ENCODE measurements around the gene DNAAF3. TPM values are rescaled to one million over a fixed set of nuclear protein-coding genes. Genes with fewer than 3 reads are reported as not detected.

DNAAF3 gene
- polyA plus RNA-seq, 1 donor (not counting 4 experiments of a cell fraction or from before 2014, with no cell fraction given), result 14.3 TPM

- H3K79me2 ChIP-seq (ENCODE audit: control insufficient read depth, insufficient read depth, low read length), result no peaks in the 10 kb centered on the region
- H3K9me3 ChIP-seq (ENCODE audit: control insufficient read depth, low read depth, low read length), result no peaks in the 10 kb centered on the region
- peaks cover 8% of the 10 kb centered on the region for H3K4me1 ChIP-seq (ENCODE audit: control insufficient read depth, extremely low read depth, insufficient read depth, low read length)
- no peaks in the 10 kb centered on the region for H3K27me3 ChIP-seq (ENCODE audit: control insufficient read depth, extremely low read depth, insufficient read depth, low read length)
- no peaks in the 10 kb centered on the region for H3K36me3 ChIP-seq (ENCODE audit: control insufficient read depth in 2 of 2, extremely low read depth in 1 of 2, insufficient read depth in 2 of 2, low read length in 2 of 2)
- no peak overlapping the region for H3K4me3 ChIP-seq (ENCODE audit: control insufficient read depth in 2 of 3, extremely low read depth in 1 of 3, insufficient read depth in 2 of 3, low read depth in 1 of 3, low read length in 3 of 3)
- DNase-seq (ENCODE audit: low read depth, low spot score), result peak; percentile 98
- H2AFZ ChIP-seq (ENCODE audit: control insufficient read depth, low read length), result no peak overlapping the region
- no peak overlapping the region for H3K9ac ChIP-seq (ENCODE audit: control insufficient read depth, extremely low read depth, insufficient read depth, low read length)
- dilution Hi-C loops (cut with MboI; ENCODE audit: extremely low pct_ligation_motif_present, low sequenced_read_pairs), result no loop called here
- H4K20me1 ChIP-seq (ENCODE audit: control insufficient read depth, extremely low read depth, insufficient read depth, low read length), result no peaks in the 10 kb centered on the region
- no peaks in the 10 kb centered on the region for H3K9me1 ChIP-seq (ENCODE audit: control insufficient read depth, extremely low read depth, insufficient read depth, low read length)
- peak overlapping the region; percentile 33 for H3K4me2 ChIP-seq (ENCODE audit: control insufficient read depth, extremely low read depth, insufficient read depth, low read depth, low read length)
- FAIRE-seq, result peak; percentile 100
- TF ChIP-seq CTCF (optimal IDR thresholded peaks at IDR 0.05 in 1 of 3, IDR thresholded peaks at IDR 0.05 in 1 of 3, conservative IDR thresholded peaks at IDR 0.05 in 1 of 3; ENCODE audit: extremely low read depth in 1 of 3, insufficient read depth in 2 of 3, low read length in 3 of 3), result no peak
- no peak for TF ChIP-seq EZH2 (IDR thresholded peaks at IDR 0.05; ENCODE audit: low read length)
- H3K27ac ChIP-seq (ENCODE audit: control insufficient read depth, insufficient read depth, low read length), result peak overlapping the region; percentile 89
These were observed 23.0 kb upstream of the DNAAF3 start for GRCh38 chr19:55189403-55189835.

GRCh38 chr19:55188625-55189024 lies 22.2 kb upstream of the DNAAF3 start:
- H3K9ac ChIP-seq (ENCODE audit: control insufficient read depth, extremely low read depth, insufficient read depth, low read length), result peak overlapping the region; percentile 54
- no peaks in the 10 kb centered on the region for H3K9me1 ChIP-seq (ENCODE audit: control insufficient read depth, extremely low read depth, insufficient read depth, low read length)
- no peaks in the 10 kb centered on the region for H3K9me3 ChIP-seq (ENCODE audit: control insufficient read depth, low read depth, low read length)
- FAIRE-seq, result no peak
- peak overlapping the region in 1 of 3 experiments; percentile 16 for H3K4me3 ChIP-seq (ENCODE audit: control insufficient read depth in 2 of 3, extremely low read depth in 1 of 3, insufficient read depth in 2 of 3, low read depth in 1 of 3, low read length in 3 of 3)
- TF ChIP-seq EZH2 (IDR thresholded peaks at IDR 0.05; ENCODE audit: low read length) (no peak), CTCF (optimal IDR thresholded peaks at IDR 0.05 in 1 of 3, IDR thresholded peaks at IDR 0.05 in 1 of 3, conservative IDR thresholded peaks at IDR 0.05 in 1 of 3; ENCODE audit: extremely low read depth in 1 of 3, insufficient read depth in 2 of 3, low read length in 3 of 3) (no peak)
- H3K27me3 ChIP-seq (ENCODE audit: control insufficient read depth, extremely low read depth, insufficient read depth, low read length), result no peaks in the 10 kb centered on the region
- no peaks in the 10 kb centered on the region for H3K79me2 ChIP-seq (ENCODE audit: control insufficient read depth, insufficient read depth, low read length)
- H3K4me1 ChIP-seq (ENCODE audit: control insufficient read depth, extremely low read depth, insufficient read depth, low read length), result peaks cover 8% of the 10 kb centered on the region
- dilution Hi-C loops (cut with MboI; ENCODE audit: extremely low pct_ligation_motif_present, low sequenced_read_pairs), result no loop called here
- peak overlapping the region; percentile 33 for H3K4me2 ChIP-seq (ENCODE audit: control insufficient read depth, extremely low read depth, insufficient read depth, low read depth, low read length)
- no peak overlapping the region for H2AFZ ChIP-seq (ENCODE audit: control insufficient read depth, low read length)
- H3K36me3 ChIP-seq (ENCODE audit: control insufficient read depth in 2 of 2, extremely low read depth in 1 of 2, insufficient read depth in 2 of 2, low read length in 2 of 2), result no peaks in the 10 kb centered on the region
- H4K20me1 ChIP-seq (ENCODE audit: control insufficient read depth, extremely low read depth, insufficient read depth, low read length), result no peaks in the 10 kb centered on the region
- no peak for DNase-seq (ENCODE audit: low read depth, low spot score)
- peak overlapping the region; percentile 89 for H3K27ac ChIP-seq (ENCODE audit: control insufficient read depth, insufficient read depth, low read length)
